Ureter (tissue), 1 donor: ENCODE measurements around the gene TRANK1. TPM values are rescaled to one million over a fixed set of nuclear protein-coding genes. Genes with fewer than 3 reads are reported as not detected.
"Not testable (repeated sequence)": the region's sequence is repeated elsewhere in the genome, so short reads cannot be mapped to it uniquely, and the experiment has no call there.

Experiments
- DNase-seq: peaks from one replicate; pipeline ENCODE4 v3.0.0-alpha.2; 2020; ENCODE audit warnings: low spot score
- total RNA-seq: library from RNA; stranded (reverse); gene quantifications from one replicate; pipeline ENCODE4 v1.2.4, GENCODE V29; 2023
- donor health status: DM: yes; HTN: yes; CAD: no.

Gene TRANK1
- total RNA-seq, 1 donor from 2014 or later, result 29.2 TPM

GRCh38 chr3:36893137-36893557 lies 51.7 kb downstream of the TRANK1 start:
- DNase-seq, result no peak

- DNase-seq, result no peak
Measured at GRCh38 chr3:36892457-36893136, 52.3 kb downstream of the TRANK1 start.

DNA sequence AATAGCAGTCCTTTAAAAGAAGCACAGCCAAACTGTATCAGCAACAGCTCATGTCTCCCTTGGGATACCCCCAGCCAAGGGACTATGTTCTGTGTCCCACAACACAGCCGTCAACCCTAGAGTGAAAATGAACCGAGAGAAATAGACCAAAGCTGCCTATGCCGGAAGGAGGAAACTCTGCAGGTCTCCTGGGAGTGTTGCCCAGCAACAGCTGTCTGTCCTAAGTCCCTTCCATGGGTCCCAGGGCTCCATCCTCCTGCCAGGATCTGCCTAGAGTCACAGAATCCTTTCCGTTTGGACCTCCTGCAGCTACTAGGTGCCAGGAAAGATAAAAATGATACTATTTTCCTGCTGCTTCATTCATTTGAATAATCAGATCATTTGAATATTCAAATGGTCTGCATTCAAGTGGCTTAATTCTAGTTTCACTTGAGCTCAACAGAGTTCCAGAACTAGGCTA lies 53.1 kb downstream of the TRANK1 start:
- no peak for DNase-seq

GRCh38 chr3:36891097-36891496 lies 53.8 kb downstream of the TRANK1 start:
- not testable (repeated sequence) for DNase-seq

DNA sequence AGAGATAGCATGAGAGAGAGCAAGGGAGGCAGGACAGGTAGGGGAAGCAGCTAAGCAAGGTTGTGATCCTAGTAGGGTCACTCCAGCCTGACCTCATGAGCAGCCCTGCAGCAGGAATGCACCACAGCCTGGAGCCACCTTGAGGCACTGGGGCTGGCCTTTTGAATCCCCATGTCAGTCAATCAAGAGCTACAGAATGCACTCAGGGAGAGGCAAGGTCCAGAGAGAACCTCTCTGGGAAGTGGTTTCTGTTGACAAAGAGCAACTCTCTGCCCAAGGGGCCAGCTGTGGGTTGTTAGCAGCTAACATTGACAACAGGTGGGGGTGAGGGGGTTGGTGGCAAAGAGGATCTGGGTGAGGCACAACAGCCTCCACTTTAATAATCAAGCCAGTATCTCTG lies 54.6 kb downstream of the TRANK1 start:
- no peak for DNase-seq

DNA sequence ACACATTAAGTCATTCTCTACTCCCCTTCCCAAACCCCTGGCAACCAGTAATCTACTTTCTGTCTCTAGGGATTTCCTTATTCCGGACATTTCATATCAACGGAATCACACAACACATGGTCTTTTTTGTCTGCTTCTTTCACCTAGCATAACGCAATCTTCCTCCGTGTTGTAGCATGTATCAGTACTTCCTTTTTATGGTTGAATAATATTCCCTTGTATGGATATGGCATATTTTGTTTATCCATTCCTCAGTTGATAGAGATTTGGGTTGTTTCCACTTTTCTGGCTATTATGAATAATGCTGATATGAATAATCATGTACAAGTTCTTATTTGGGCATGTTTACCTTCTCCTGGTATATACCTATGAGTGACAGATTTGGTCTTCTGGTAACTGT lies 63.1 kb downstream of the TRANK1 start:
- no peak for DNase-seq

DNA sequence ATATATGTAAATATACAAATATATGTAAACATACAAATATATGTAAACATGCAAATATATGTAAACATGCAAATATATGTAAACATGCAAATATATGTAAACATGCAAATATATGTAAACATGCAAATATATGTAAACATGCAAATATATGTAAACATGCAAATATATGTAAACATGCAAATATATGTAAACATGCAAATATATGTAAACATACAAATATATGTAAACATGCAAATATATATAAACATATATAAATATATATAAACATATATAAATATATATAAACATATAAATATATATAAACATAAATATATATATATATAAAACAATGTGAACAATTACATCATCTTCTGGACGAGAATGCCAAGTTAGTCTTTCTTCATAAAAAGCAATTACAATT lies 65.0 kb downstream of the TRANK1 start:
- DNase-seq, result not testable (repeated sequence)

DNA sequence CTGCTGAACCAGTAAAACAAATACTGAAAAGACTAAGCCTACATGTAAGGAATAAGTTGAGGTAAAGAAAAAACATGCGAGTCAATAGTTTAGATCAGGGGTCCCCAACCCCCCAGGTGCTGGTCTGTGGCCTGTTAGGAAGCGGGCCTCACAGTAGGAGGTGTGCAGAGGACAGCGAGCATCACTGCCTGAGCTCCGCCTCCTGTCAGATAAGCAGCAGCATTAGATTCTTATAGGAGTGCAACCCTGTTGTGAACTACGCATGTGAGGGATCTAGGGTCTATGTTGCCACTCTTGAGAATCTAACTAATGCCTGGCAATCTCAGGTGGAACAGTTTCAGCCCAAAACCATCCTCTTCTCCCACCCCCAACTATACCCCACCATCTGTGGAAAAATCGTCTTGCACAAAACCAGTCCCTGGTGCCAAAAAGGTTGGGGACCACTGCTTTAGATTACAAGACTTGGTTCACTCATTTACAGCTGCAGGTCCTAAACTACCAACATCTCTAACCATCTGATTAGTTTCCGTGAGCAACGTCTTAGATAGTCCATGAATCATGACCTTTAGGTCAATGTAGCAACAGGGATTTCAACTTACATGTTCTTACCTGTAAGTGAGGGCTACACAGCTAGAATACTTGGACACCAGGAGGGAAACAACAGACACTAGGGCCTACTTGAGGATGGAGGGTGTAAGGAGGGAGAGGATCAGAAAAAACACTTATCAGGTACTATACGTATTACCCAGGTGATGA lies 66.7 kb downstream of the TRANK1 start:
- DNase-seq, result no peak

DNA sequence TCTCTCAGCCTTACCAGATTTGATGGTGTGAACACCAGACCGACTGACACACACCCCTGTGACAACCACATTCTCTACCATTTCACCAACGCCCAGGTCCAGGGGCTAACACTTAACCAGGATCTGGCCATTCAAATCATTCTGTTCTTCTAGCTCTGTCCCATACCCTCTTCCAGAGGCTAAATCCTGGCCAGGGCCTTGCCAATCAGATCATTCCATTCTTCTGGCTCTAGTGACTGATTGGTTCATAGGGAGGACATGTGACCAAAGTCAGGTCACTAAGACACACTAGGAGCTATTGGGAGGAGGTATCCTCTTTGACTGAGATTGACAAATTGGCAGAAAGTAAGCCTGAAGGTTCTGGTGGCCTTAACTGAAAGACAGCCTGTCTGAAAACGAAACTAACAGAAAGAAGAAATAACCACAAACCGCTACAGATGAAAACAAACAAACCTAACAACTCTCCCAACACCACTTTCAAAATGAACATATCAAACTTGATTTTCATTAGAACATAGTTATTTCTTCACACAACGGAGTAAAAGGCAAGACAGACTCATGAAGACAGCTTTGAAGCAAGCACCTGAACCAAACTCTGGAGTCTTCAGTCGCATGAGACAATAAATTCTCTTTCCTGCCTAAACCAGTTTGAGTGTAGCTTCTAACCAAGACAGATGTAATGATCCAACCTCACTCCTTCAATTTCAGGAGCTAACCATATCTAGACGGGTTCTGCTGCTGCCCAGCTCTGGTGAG lies 68.5 kb downstream of the TRANK1 start:
- DNase-seq, result no peak

DNA sequence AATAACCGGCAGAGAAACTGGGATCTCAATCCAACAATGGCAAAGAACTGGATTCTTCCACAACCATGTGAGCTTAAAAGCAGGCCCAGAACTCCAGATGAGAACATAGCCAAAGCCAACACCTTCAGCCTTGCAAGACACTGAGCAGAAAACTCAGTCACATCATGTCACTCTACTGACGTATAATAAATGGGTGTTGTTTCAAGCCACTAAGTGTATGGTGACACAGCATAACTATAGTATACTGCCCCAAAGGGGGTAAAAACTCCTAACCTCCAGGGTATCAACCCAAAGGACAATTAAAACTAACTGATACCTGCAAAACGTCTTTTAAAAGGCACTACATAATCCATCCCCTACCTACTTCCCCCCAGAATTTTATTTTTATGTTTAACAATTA lies 69.5 kb downstream of the TRANK1 start:
- DNase-seq, result no peak

DNA sequence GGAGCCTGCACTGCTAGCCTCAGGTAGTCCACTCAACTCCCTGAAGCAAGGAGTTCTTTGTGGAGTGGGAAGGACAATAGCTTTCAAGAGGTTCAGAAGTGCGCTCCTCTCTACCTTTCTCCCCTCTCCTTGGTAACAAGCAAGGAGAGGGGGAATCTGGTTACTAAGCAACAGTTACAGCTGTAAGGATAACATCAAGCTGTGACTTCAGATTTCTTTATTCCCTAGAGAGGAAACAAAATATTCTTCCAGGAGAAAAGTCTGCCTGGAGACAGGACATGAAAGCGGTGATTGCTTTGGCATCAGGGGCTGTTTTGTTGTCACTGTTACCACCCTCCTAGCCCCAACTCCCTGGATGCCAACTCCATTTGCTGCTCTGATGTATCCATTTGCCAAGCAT lies 70.4 kb downstream of the TRANK1 start:
- no peak for DNase-seq

- DNase-seq, result no peak
Measured at GRCh38 chr3:36871379-36872126, 73.3 kb downstream of the TRANK1 start.

GRCh38 chr3:36868614-36869436 lies 76.0 kb downstream of the TRANK1 start:
- peak; percentile 63 for DNase-seq

- DNase-seq, result no peak
Measured at GRCh38 chr3:36867810-36868209, 77.0 kb downstream of the TRANK1 start.

DNA sequence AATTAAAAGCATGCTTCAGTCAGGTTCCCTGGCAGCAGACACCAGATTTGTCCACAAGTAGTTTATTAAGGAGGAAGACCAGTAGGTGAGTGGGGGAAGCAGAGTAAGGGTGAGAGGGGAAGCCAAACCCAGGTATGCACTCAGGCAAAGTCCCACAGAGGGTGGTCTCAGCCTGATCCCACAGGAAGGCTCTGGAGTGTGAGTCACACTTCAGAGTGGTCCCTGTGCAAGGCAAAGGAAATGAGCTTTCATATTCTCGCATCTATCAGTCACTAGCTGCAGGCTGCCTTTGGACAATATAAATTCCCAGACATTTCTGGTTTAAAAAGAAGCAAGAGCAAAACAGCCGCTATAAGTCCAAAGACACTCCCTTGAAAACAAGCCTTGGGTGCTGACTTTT lies 78.5 kb downstream of the TRANK1 start:
- no peak for DNase-seq

DNA sequence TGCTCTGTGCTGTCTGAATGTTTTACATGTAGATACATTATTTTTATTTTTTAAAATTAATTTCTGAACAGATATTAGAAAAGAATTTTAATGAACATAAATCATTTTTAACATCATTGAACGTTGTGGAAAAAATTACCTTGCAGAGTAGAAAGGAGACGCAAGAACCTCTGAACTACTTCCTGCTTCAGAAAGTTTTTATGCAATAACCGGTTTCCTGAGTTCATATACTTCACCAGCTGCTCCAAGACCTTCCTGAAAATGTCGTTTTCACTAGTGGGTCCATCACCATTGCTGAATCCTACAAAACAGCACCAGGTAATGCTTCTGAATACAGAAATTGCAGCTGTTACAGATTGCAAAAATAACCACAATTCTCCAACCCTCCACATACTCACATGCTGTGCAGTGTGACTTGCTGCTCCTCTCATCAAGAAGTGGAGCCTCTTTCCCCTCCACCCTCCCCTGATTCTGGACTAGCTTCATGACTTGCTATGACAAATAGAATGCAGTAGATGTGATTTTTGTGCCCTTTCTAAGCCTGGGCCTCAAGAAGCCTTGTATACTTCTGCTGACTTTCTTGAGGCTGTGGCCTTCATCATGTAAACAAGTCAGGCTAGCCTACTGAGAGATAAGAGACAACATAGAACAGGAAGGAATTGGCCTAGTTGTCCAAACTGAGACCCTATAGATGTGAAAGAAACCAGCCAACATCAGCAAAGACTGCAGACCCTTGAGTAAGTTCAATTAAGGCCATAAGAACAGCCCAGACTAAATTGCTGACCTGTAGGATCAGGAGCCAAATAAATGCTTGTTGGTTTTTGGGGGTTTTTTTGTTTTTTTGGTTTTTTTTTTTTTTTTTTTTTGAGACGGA lies 80.4 kb downstream of the TRANK1 start:
- no peak for DNase-seq

GRCh38 chr3:36862076-36862755 lies 82.6 kb downstream of the TRANK1 start:
- DNase-seq, result no peak

- no peak for DNase-seq
Measured at GRCh38 chr3:36859494-36859893, 85.4 kb downstream of the TRANK1 start.

DNA sequence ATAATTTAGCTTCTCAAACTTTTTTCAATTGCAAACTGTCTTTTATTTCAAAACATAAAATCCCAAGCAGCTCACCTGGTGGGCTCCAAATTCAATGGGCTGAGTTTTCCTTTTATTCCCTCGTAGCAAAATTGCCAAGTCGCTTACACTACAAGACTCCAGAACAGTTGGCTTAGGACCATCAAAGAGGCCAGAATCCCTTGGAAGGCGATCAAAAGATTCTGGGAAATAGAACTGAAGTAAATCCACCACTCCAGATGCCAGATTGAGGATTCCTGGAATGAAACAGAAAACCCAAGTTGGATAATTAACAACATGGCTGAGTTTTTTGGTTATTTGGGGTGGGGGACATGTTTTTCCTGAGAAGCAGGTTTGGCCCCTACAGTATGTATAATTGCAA lies 92.8 kb downstream of the TRANK1 start:
- DNase-seq, result no peak
